Heart left ventricle (tissue), 16 donors: ENCODE measurements around the gene SV2B. TPM values are rescaled to one million over a fixed set of nuclear protein-coding genes. Genes with fewer than 3 reads are reported as not detected.

Experiments used
- ATAC-seq, 4 donors: fragments of 200-7000 bp; cut with Tn5 transposase; one replicate each; pipeline ENCODE4 v1.9.1; 2020 to 2022; ENCODE audit warnings: moderate library complexity in 4 of 4, mild to moderate bottlenecking in 3 of 4, moderate number of reproducible peaks in 1 of 4
- DNase-seq, 5 donors: peaks; one replicate each; pipeline ENCODE4 v3.0.0-alpha.2; 2020
- H3K27ac ChIP-seq, 12 donors: fragments of 200-600 bp; sonication (generic) in 4 of 12; one replicate each; pipeline versions ENCODE4 v1.5.0 to v1.8.0; 2016 to 2022; ENCODE audit warnings: mild to moderate bottlenecking in 2 of 12
- H3K27me3 ChIP-seq, 9 donors: fragments of 200-600 bp; sonication (generic) in 2 of 9; one replicate each; pipeline versions ENCODE4 v1.5.1 to v1.8.0; 2016 to 2022; ENCODE audit warnings: mild to moderate bottlenecking in 3 of 9
- H3K36me3 ChIP-seq, 9 donors: fragments of 200-600 bp; sonication (generic) in 2 of 9; one replicate each; pipeline versions ENCODE4 v1.5.0 to v1.8.0; 2018 to 2022; ENCODE audit warnings: mild to moderate bottlenecking in 2 of 9
- H3K4me1 ChIP-seq, 12 donors: fragments of 200-600 bp; sonication (generic) in 4 of 12; one replicate each; pipeline versions ENCODE4 v1.5.0 to v1.8.0; 2016 to 2022; ENCODE audit warnings: mild to moderate bottlenecking in 3 of 12
- H3K4me3 ChIP-seq, 12 donors: fragments of 200-600 bp; sonication (generic) in 4 of 12; one replicate each; pipeline versions ENCODE4 v1.5.0 to v1.8.0; 2017 to 2022; ENCODE audit warnings: mild to moderate bottlenecking in 9 of 12, moderate library complexity in 4 of 12
- H3K9me3 ChIP-seq, 12 donors: fragments of 200-600 bp; sonication (generic) in 4 of 12; one replicate each; pipeline versions ENCODE4 v1.5.0 to v1.8.0; 2016 to 2022; ENCODE audit warnings: mild to moderate bottlenecking in 1 of 12
- POLR2A ChIP-seq, 2 donors: fragments of 450-650 bp; IDR thresholded peaks; one replicate each; pipeline ENCODE4 v1.6.1; 2017; ENCODE audit warnings: antibody characterized with exemption in 2 of 2, mild to moderate bottlenecking in 2 of 2, moderate library complexity in 2 of 2
- WGBS, 4 donors: extraction: QIAGEN DNeasy Blood & Tissue Kit in 2 of 4; methylation state at CpG; one replicate each; pipeline versions ENCODE4 v1.1.5 to v1.1.7; 2013 to 2018; 5-methylcytosine and 5-hydroxymethylcytosine counted together
- intact Hi-C, 10 donors: fragments of 100-400 bp; cut with DNase I; formaldehyde crosslinking; loops; one replicate each; pipeline versions ENCODE4 v1.11.1 to v1.14.2; 2022
- polyA plus RNA-seq, 2 donors: library from polyadenylated mRNA; stranded (reverse); fragments of 200-250 nt; gene quantifications; one replicate each; pipeline ENCODE4 v1.2.3, GENCODE V29; 2013
- total RNA-seq, 9 donors: library from RNA; depleted of rRNA in 2 of 9; stranded (reverse); fragments of >200 nt in 2 of 9; fragmentation: NEBNext Ultra II Directional in 3 of 9; extraction: Animal tissue kit (Norgen Biotek cat#: 25700) in 3 of 9; gene quantifications; one replicate each; pipeline versions ENCODE4 v1.1.0 to v1.2.4, GENCODE V29; 2016 to 2023
- TF ChIP-seq, protein P1 (sequence below), 12 donors: fragments of 200-600 bp; sonication (generic) in 4 of 12; IDR thresholded peaks; one replicate each; pipeline versions ENCODE4 v1.5.0 to v1.8.0; 2018 to 2022; ENCODE audit warnings: antibody characterized with exemption in 12 of 12, mild to moderate bottlenecking in 5 of 12
- donor health status: ischemic (EF 13 %, LVEDD 7.1; RV severe dilation, severe dysfunction).
- donor health status: healthy with polysubstance abuse.
- donor health status: DM: no; HTN: yes; CAD: no.
- donor health status: DM: no; HTN: no; CAD: no.
- donor health status: ischemic (EF 25% LVEDD 6.9; RV normal size, moderate dysfunction).
- donor health status: ischemic (EF 25% LVEDD 5.7; RV mildly dilated, moderate dysfunction).
- donor health status: healthy.
- donor health status: DM: yes; HTN: yes; CAD: no.
- donor health status: ischemic (EF 35%, LVEDD 5.7; RV mildly dilated, moderate dysfunction).
- donor health status: nonischemic (EF 11% LVEDD 7.7; RV severe dilation, severe dysfunction).
- donor health status: DM: yes; HTN: yes; CAD: no.
- donor health status: PGD.
- donor health status: ischemic (EF 29% LVEDD 5.4; RV normal size, mild dysfunction).
- donor health status: nonischemic (EF 23%, LVEDD 6.1; RV moderate dilation, normal function).

Gene SV2B
- total and polyA plus RNA-seq, 11 donors = 0.42 to 23.5 (median 1.9) TPM

DNA sequence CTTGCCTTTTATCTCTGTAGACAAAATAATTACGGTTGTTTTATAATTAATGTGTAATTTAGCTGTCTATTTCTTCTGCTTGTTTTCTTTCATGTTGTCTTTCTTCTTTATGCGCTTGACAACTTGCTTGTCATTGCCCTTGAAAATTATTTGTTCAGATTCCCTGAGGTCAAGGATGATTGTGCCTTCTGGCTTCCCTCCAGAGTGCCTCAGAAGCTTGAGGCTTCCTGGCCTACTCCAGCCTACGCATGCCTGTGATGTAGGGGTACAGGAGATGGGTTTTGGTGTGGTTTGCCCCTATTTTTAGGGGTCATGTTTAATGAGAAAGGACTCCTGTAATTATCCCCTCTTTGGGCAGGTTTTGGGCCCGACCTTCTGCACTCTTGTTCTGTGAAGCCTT lies 231.5 kb downstream of the SV2B start:
- Histone ChIP-seq H3K36me3 (no peaks in the 10 kb centered on the region), H3K4me3 (no peak overlapping the region), H3K27me3 (no peaks in the 10 kb centered on the region), H3K27ac (no peak overlapping the region), H3K9me3 (no peaks in the 10 kb centered on the region), H3K4me1 (peaks cover 0 to 5% (median 0%) of the 10 kb centered on the region in 12 donors)
- WGBS, 4 donors = 85 to 90% (median 86%) methylated on average over 4 of the region's 4 CpGs
- DNase-seq (no peak), ATAC-seq (no peak)
- intact Hi-C loops = no loop called here
- TF ChIP-seq, protein P1, sequence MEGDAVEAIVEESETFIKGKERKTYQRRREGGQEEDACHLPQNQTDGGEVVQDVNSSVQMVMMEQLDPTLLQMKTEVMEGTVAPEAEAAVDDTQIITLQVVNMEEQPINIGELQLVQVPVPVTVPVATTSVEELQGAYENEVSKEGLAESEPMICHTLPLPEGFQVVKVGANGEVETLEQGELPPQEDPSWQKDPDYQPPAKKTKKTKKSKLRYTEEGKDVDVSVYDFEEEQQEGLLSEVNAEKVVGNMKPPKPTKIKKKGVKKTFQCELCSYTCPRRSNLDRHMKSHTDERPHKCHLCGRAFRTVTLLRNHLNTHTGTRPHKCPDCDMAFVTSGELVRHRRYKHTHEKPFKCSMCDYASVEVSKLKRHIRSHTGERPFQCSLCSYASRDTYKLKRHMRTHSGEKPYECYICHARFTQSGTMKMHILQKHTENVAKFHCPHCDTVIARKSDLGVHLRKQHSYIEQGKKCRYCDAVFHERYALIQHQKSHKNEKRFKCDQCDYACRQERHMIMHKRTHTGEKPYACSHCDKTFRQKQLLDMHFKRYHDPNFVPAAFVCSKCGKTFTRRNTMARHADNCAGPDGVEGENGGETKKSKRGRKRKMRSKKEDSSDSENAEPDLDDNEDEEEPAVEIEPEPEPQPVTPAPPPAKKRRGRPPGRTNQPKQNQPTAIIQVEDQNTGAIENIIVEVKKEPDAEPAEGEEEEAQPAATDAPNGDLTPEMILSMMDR (IDR thresholded peaks at IDR 0.05) = no peak
- TF ChIP-seq POLR2A (IDR thresholded peaks at IDR 0.05) = no peak

DNA sequence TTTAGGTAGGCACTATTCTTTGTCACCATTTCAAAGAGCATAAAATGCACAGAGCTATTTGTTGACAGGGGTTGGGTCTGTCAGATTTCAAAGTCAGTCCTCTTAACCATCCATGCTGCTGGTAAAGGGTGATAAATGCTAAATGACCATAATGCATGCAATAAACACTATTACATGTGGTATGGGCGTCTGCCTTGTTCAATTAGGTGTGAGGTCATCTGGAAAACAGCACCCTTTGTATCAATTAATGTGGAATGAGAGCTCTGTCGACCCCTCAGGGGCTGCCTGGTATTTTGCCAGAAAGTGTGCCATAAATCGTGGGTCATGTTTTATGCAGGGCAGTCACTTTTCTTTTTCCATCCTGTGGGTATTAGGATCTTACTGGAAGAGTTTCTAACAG lies 235.6 kb downstream of the SV2B start:
- TF ChIP-seq, protein P1 (IDR thresholded peaks at IDR 0.05) = no peak
- no peak for TF ChIP-seq POLR2A (IDR thresholded peaks at IDR 0.05)
- H3K27me3 ChIP-seq = peaks cover 0 to 14% (median under 1%) of the 10 kb centered on the region in 9 donors
- DNase-seq (no peak), ATAC-seq (no peak)
- H3K4me3 ChIP-seq = no peak overlapping the region
- intact Hi-C loops = no loop called here
- no peaks in the 10 kb centered on the region for H3K9me3 ChIP-seq
- no peaks in the 10 kb centered on the region for H3K36me3 ChIP-seq
- 34 to 54% (median 50%) methylated on average over 3 of the region's 3 CpGs for WGBS, 4 donors
- H3K27ac ChIP-seq = no peak overlapping the region
- H3K4me1 ChIP-seq = no peaks in the 10 kb centered on the region

DNA sequence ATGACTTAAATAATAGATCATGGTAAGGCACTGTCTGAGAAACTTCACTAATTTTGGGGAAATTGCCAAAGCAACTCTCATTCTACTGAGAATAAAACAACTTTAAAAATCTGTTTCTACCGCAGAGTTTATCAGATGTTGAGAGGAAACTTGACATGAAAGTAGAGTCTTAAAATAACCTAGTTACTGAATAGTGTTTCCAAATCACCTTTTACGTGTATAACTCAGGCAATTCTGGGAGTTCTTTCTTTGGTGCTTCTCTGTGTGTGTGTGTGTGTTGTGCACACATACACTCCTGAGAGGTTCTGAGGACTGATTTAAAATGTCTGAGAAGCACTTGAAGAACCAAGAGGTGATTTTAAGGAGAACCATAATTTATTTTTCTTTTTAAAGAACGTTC lies 236.6 kb downstream of the SV2B start:
- Histone ChIP-seq H3K36me3 (no peaks in the 10 kb centered on the region), H3K27me3 (peaks cover 0 to 19% (median 2%) of the 10 kb centered on the region in 9 donors), H3K27ac (no peak overlapping the region), H3K9me3 (no peaks in the 10 kb centered on the region), H3K4me1 (no peaks in the 10 kb centered on the region), H3K4me3 (no peak overlapping the region)
- no peak for TF ChIP-seq POLR2A (IDR thresholded peaks at IDR 0.05)
- TF ChIP-seq, protein P1 (IDR thresholded peaks at IDR 0.05) = no peak
- ATAC-seq (no peak), DNase-seq (no peak)
- WGBS, 4 donors = 41 to 52% (median 42%) methylated on average over 3 of the region's 3 CpGs
- intact Hi-C loops = no loop called here

DNA sequence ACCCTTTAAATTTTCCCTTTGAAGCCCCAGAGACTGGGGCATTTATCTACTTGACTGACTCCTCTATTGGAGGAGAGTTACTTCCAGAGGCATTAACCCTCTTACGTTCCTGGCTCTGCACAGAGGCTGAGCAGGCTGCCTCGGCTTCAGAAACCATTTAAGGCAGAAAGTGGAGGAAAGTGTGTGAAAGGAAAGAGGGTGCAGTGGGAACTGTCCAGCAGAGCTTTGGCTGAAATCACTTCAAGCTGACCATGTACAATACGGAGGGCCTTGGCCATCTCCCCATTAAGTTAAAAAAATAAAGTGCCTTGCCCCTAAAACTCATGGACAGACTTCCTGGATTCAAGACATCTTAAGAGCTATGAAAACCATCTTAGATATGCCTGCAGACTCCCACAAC lies 238.7 kb downstream of the SV2B start:
- WGBS, 4 donors = 4 to 7% (median 6%) methylated on average over 3 of the region's 3 CpGs
- Histone ChIP-seq H3K9me3 (no peaks in the 10 kb centered on the region), H3K27me3 (peaks cover 0 to 19% (median 2%) of the 10 kb centered on the region in 9 donors), H3K36me3 (no peaks in the 10 kb centered on the region), H3K4me3 (no peak overlapping the region), H3K4me1 (no peaks in the 10 kb centered on the region), H3K27ac (no peak overlapping the region)
- DNase-seq (no peak), ATAC-seq (no peak)
- intact Hi-C loops = no loop called here
- no peak for TF ChIP-seq POLR2A (IDR thresholded peaks at IDR 0.05)
- TF ChIP-seq, protein P1 (IDR thresholded peaks at IDR 0.05) = no peak
